Activated CD8-positive, alpha-beta memory T cell treated with anti-CD3 and anti-CD28 coated beads for 24 hours (primary cell): ENCODE measurements around the gene TYRP1.

ENCODE experiments used
- DNase-seq: peaks from one replicate; pipeline ENCODE4 v3.0.0-alpha.2; 2020

Gene TYRP1

GRCh38 chr9:12698266-12698665, 5.1 kb downstream of the TYRP1 start:
- DNase-seq: no peak

- DNase-seq: no peak
Observed at GRCh38 chr9:12698986-12699385, 5.8 kb downstream of the TYRP1 start.

DNA sequence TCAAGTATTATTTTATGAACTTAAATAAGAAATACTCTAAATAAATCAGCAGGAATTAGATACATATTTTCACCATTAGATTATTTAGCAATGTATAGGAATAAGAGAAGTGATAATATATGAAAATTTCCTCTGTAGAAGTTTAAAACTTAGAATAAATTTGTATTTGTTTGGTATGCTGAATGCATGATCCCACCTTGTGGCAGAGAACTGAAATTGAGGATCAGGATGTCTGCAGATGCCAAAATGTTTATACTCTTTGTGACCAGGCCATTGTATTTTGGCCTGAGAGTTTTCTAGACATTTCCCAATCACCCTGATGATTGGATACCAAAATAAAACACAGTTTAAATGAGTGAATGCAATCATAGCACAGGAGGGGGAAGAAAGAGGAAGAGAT, 6.3 kb downstream of the TYRP1 start:
- DNase-seq: no peak

GRCh38 chr9:12701126-12701525, 7.9 kb downstream of the TYRP1 start:
- no peak for DNase-seq

DNA sequence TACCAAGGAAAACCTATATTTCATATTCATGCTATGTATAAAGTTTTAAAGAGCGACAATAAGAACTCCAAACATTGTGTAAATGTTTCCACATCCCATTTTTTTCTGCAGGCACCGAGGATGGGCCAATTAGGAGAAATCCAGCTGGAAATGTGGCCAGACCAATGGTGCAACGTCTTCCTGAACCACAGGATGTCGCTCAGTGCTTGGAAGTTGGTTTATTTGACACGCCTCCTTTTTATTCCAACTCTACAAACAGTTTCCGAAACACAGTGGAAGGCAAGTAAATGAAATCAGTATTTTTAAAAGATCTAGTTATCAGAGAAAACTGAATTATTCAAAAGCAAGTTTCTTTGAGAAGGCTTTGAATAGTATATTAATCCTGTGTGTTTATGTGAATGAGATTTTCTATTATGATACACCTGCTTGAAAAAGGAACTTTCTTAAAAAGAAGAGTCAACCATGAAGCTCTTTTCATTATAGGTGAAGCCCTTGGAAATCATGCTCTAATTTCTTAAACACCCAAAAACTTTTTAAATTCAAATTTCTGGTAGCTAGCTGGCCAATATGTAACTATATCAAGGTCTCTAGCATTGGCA, 9.1 kb downstream of the TYRP1 start:
- no peak for DNase-seq

GRCh38 chr9:12703996-12704395, 10.8 kb downstream of the TYRP1 start:
- DNase-seq: no peak

- no peak for DNase-seq
Observed at GRCh38 chr9:12705738-12706391, 12.7 kb downstream of the TYRP1 start.

DNA sequence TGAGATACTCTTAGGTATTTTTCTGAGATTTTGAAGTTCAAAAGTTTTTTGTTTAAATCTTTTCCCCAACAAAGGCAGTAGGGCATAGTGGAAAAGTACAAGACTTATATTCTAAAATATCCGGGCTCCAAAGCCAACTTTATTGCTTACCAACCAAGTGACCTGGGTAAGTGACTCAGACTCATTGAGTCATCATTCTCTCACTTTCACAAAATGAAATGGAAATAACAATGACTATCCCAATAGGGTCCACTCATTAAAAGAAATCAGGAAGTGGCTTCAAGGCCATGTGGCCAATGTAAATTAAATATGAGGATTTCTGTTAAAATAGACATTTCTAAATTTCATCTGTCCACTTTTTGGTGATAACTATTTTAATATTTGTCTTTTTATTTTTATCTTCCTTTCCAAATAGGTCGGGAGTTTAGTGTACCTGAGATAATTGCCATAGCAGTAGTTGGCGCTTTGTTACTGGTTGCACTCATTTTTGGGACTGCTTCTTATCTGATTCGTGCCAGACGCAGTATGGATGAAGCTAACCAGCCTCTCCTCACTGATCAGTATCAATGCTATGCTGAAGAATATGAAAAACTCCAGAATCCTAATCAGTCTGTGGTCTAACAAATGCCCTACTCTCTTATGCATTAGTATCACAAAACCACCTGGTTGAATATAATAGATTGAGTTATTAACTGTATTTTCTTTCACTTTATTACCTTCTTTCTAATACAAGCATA, 15.5 kb downstream of the TYRP1 start:
- no peak for DNase-seq

GRCh38 chr9:12712532-12712931, 19.3 kb downstream of the TYRP1 start:
- no peak for DNase-seq

GRCh38 chr9:12715268-12715667, 22.1 kb downstream of the TYRP1 start:
- no peak for DNase-seq

DNA sequence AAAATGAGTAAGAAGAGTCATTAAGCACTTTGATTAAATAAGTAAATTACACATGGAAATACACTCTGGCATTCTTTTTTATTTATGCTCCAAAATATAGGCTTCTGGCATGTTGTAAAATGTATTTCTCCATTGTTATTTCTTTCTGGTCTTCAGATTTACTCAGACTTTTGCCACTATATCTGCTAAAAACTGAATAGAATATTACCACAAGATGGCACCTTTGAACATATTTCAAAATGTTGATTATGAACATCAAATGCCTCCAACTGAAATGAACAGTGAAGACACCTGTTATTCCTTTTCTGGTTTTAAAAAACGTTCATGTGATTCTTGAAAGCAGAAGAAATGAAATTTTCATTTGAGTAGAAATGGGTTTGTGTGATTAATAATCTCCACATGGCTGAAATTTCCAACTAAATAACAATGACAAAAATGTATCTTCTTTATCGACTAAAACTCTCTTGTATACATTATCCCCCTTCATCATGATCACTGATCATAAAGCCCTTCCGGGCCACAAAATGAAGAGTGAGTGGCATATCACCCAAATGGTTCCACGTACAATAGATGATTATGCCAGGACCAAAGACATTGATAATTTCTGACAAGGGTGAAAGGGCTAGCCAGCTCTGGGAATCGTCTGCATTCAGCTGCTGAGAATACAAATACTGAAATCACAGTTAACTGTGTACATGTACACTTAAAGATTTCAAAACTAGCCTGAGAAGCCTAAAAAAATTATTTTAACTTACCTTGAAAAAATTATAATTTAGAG, 23.8 kb downstream of the TYRP1 start:
- no peak for DNase-seq

GRCh38 chr9:12717907-12718306, 24.7 kb downstream of the TYRP1 start:
- DNase-seq: no peak

DNA sequence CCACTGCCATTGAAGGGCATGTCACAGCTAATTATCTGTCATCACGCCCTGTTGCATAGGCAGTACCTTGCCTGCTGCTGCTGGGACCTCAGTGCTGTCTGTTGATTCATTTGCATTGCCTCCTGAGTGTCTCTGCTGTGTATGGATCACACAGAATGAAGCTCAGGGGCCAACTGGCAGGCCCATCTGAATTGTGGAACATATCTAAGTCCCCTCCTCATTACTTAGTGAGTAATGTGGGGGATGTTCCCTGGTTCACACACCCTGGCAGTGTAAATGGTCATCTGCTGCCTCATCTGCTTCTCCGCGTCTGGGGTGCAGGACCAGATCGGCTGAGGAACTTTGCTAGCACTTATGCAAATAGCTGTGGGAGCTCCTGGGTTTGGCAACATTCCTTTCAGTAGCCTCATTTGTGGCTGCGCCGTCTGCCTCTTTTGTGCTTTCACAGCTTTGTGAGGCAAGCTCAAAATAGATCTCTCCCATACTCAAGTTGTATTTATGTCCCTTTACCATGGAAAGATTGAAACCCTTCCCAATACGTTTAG, 25.4 kb downstream of the TYRP1 start:
- DNase-seq: no peak

DNA sequence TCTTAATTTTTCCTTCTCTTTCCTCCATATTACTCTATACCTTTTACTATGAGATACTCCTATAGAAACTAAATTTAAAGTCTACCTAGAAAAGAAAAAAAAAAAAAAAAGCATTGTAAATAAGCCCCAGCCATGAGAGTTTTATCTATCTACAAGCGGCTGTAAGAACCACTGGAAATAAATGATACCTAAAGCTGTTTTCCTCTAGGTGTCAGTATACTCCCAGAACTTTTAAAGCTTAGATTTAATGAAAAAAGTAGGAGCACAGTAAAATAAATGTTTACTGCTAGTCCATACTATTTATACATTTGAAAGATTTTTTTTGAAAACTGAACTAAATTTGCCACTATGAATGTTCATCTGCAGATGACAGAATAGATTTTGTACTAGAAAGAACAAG, 26.2 kb downstream of the TYRP1 start:
- DNase-seq: no peak

DNA sequence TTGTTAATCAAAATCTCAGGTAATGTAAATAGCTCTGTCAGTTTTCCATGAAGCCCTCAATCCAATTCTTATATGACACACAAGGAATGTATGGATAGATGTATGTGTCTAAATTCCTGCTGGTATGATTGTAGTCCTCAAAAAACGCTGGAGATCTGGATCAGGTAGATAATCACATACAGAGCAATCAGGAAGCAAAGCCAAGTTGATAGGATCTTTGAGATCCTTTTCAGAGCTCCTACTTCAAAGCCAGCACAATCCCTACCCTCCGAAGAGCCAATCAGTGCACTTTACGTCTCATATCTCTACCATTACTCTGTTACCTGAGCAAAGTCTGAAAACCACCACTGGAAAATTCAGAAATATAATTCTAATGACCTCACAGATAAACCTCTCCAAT, 27.4 kb downstream of the TYRP1 start:
- no peak for DNase-seq

DNA sequence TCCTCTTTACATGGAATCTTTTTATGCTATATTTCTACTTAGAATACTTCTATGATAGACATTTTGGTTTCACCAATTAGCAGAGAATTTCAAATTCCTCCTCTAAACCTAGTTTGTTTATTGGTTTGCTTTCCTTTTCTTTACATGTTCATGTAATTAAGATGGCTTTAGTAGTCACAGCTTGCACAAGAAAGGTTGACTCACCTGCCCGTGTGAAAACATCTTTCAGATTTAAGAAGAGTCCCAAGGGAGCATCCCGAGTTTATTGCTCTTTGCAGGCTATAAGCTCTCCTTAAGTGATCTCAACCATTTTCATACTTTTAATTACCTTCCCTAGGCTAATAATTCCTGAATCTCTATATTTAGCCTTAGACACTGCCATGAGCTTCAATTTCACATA, 28.9 kb downstream of the TYRP1 start:
- DNase-seq: no peak

DNA sequence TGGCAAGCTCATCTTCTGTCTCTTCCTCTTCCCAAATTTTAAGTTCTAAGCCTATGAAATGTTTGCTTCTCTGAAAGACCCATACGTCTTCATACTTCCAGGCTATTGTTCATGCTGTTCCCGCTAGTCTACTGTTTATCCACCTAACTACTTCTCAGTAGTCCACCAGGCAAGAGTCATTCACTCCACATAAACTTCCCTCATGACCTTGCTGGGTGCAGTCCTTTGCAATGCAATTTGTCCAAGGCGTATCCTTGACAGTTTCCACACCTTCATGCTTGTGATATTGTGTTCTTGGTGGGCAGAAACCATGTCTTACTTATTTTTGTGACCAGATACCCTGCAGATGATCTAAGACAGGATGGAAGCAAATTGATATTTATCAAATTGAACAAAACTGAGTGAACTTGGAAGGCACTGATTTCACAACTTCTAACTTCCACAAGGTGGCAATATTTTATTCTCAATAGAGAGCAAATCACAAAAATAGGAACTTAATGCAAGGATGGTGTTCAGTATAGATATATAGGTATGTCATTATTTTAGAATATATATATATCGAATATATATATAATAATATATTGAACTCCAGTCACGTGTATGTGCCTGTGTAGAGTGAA, 30.3 kb downstream of the TYRP1 start:
- no peak for DNase-seq

DNA sequence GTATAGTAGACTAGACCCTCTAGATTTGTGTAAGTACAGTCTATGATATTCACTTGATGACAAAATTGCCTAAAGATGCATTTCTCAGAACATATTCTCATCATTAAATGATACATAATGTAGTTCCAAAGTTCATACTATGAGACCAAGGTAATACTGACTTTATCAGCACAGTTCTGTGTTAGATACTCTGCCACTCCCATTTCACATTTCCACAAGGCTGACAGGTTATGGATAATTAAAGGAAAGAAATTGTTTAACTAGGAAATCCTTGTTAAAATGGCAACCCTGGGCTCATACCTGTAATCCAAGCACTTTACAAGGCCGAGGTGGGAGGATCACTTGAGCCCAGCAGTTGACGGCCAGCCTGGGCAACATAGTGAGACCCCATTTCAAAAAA, 33.6 kb downstream of the TYRP1 start:
- DNase-seq: no peak

DNA sequence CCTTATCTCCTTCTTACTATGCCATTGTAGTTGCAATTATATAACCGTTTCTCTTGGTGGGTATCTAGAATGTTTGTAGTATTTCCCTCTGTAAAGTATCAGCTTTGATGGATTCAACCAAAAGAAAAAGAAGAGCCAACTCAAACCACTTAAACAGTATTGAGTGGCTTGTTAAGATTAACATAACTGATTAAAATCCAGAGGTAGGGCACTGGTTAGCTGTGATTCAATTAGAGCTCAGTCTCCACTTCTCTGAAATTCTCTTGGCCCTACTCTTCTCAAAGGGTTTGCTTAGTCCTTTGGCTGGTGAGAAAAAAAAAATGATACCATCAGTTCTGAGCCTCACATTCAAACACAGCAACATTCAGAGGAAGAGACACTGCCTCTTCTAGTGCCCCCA, 37.0 kb downstream of the TYRP1 start:
- DNase-seq: no peak

DNA sequence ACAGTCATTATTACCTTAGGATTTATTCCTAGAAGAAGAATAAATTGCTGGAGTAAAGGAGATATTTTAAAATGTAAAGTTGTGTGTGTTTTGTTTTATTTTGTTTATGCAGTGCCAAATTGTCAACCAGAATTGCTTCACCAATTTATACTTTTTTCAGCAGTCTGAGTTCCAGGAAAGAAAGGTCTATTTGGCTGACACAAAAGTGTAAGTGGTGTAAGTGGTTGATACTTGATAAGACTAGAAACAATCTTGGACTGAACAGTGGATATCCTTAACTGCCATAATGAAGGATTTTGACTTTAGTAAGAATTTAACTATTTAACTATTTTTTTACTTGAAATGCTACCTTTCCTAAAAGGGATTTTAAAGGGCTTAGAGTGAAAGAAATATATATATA, 37.7 kb downstream of the TYRP1 start:
- no peak for DNase-seq

DNA sequence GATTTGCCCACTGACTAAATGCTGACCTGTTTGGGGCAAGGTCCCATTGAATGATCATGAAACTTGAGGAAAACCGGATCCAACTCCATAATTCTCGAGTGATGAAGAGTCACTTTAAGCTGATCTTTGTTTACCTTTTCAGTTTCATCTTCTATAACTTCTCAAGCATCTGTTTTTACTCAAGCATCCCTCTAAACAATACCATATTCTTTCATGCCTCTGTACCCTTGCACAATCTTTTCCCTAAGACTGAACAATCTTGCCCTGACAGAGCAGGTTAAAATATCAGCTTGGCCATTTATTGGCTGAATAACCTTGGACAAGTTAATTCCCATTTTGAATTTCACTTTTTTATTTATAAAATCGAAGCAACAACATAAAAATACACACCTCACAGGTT, 39.8 kb downstream of the TYRP1 start:
- no peak for DNase-seq

- DNase-seq: no peak
Observed at GRCh38 chr9:12735665-12736064, 42.5 kb downstream of the TYRP1 start.

DNA sequence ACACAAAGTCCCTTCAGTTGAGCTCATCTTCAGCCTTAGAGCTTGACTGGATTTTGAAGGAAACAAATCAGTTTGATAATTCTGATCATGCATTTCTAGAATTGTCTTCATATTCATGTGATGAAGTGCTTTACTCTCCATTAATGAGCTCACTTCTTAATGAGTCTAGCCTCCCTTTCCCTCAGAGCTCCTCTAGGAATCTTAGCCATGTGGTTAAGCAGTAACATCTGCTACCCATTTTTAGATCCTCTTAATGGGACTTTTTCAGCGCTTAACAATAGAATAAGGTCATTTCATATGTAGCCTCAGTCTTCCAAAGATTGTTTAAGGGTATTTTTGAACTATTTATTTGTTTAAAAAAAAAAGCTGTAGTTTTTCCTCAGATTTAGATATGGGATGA, 44.7 kb downstream of the TYRP1 start:
- no peak for DNase-seq
